OCI-LY1 (cell line): ENCODE results near the gene MYORG.

ENCODE experiments used
- EZH2 ChIP-seq: fragments of 200-600 bp; sonication (generic), shearing (Covaris generic); IDR thresholded peaks from 2 replicates; pipeline ENCODE4 v1.8.0; 2017; ENCODE audit warnings: borderline replicate concordance, mixed run types, mild to moderate bottlenecking, antibody characterized with exemption, low read length, moderate library complexity, mixed read lengths
- TF ChIP-seq, protein P1 (sequence below): fragments of 200-600 bp; sonication (generic), shearing (Covaris generic); IDR thresholded peaks from 2 replicates; pipeline ENCODE4 v1.5.1; 2017; ENCODE audit warnings: mild to moderate bottlenecking, antibody characterized with exemption, low read length, moderate library complexity, mixed read lengths

GRCh38 chr9:34380034-34380510 is 3.4 kb upstream of the MYORG start:
- TF ChIP-seq, protein P1, sequence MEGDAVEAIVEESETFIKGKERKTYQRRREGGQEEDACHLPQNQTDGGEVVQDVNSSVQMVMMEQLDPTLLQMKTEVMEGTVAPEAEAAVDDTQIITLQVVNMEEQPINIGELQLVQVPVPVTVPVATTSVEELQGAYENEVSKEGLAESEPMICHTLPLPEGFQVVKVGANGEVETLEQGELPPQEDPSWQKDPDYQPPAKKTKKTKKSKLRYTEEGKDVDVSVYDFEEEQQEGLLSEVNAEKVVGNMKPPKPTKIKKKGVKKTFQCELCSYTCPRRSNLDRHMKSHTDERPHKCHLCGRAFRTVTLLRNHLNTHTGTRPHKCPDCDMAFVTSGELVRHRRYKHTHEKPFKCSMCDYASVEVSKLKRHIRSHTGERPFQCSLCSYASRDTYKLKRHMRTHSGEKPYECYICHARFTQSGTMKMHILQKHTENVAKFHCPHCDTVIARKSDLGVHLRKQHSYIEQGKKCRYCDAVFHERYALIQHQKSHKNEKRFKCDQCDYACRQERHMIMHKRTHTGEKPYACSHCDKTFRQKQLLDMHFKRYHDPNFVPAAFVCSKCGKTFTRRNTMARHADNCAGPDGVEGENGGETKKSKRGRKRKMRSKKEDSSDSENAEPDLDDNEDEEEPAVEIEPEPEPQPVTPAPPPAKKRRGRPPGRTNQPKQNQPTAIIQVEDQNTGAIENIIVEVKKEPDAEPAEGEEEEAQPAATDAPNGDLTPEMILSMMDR = no peak
- no peak for TF ChIP-seq EZH2
